PC-9 (cell line): ENCODE results near the gene COL23A1. TPM values are rescaled to one million over a fixed set of nuclear protein-coding genes. Genes with fewer than 3 reads are reported as not detected.
"Not testable (repeated sequence)": the region's sequence is repeated elsewhere in the genome, so short reads cannot be mapped to it uniquely, and the experiment has no call there.

Experiments
- BruUV-seq: library from RNA; stranded (reverse); fragments of 400-500 nt; replicated peaks from 2 replicates; lab custom pipeline; 2021; lab: Mats Ljungman, UMichigan
- CTCF ChIA-PET: fragments of 300-600 bp; sonication (Branson Sonifier 250); formaldehyde crosslinking; loops from one replicate; lab custom pipeline; 2022; ENCODE audit warnings: antibody characterized with exemption; lab: Charles Lee
- POLR2A ChIA-PET: fragments of 300-600 bp; sonication (Branson Sonifier 250); formaldehyde crosslinking; loops from one replicate; lab custom pipeline; 2022; ENCODE audit warnings: antibody characterized with exemption; ENCODE audit not compliant: unreplicated experiment; lab: Charles Lee
- DNase-seq, 2 experiments: peaks; one replicate each; pipeline versions ENCODE4 v3.0.0 to v3.0.0-alpha.2; 2015 to 2022; ENCODE audit warnings: mixed read lengths in 1 of 2
- H2AFZ ChIP-seq: fragments of 200-600 bp; sonication (generic); 2 replicates; pipeline ENCODE4 v1.8.1; 2017; ENCODE audit warnings: antibody characterized with exemption
- H3F3A ChIP-seq: fragments of 200-600 bp; sonication (generic); 2 replicates; pipeline ENCODE4 v1.8.1; 2017; ENCODE audit warnings: antibody characterized with exemption, mild to moderate bottlenecking, low read depth; ENCODE audit not compliant: insufficient read depth
- H3K27ac ChIP-seq: fragments of 200-600 bp; sonication (generic); 2 replicates; pipeline ENCODE4 v1.6.1; 2016; ENCODE audit warnings: mixed run types
- H3K27me3 ChIP-seq: fragments of 200-600 bp; sonication (generic); 2 replicates; pipeline ENCODE4 v1.6.1; 2016; ENCODE audit warnings: low read depth, mixed run types; ENCODE audit not compliant: insufficient read depth
- H3K36me3 ChIP-seq: fragments of 200-600 bp; sonication (generic); 2 replicates; pipeline ENCODE4 v1.6.1; 2016; ENCODE audit warnings: low read depth, mixed run types
- H3K4me1 ChIP-seq: fragments of 200-600 bp; sonication (generic); replicated peaks from 2 replicates; pipeline ENCODE4 v1.6.1; 2016; ENCODE audit warnings: mixed run types; ENCODE audit not compliant: insufficient read depth
- H3K4me2 ChIP-seq: fragments of 200-600 bp; sonication (generic); 2 replicates; pipeline ENCODE4 v1.6.1; 2017; ENCODE audit warnings: mixed run types
- H3K4me3 ChIP-seq: fragments of 200-600 bp; sonication (generic); 2 replicates; pipeline ENCODE4 v1.6.1; 2016; ENCODE audit warnings: mixed run types
- H3K79me2 ChIP-seq: fragments of 200-600 bp; sonication (generic); 2 replicates; pipeline ENCODE4 v1.6.1; 2017; ENCODE audit warnings: low read depth, mixed run types
- H3K9me2 ChIP-seq: fragments of 200-600 bp; sonication (generic); 2 replicates; pipeline ENCODE4 v1.8.1; 2017; ENCODE audit warnings: mild to moderate bottlenecking; ENCODE audit not compliant: insufficient read depth
- H3K9me3 ChIP-seq: fragments of 200-600 bp; sonication (generic); 2 replicates; pipeline ENCODE4 v1.8.1; 2016; ENCODE audit warnings: low read depth; ENCODE audit not compliant: insufficient read depth
- H4K20me1 ChIP-seq: fragments of 200-600 bp; sonication (generic); 2 replicates; pipeline ENCODE4 v1.8.1; 2017; ENCODE audit not compliant: insufficient read depth
- CTCF ChIP-seq: fragments of 200-600 bp; sonication (generic); conservative IDR thresholded peaks from 2 replicates; pipeline ENCODE4 v1.6.1; 2017; ENCODE audit warnings: mixed run types, antibody characterized with exemption, mild to moderate bottlenecking, moderate library complexity
- EZH2 ChIP-seq: fragments of 200-600 bp; sonication (generic); IDR thresholded peaks from 2 replicates; pipeline ENCODE4 v1.8.0; 2017; ENCODE audit warnings: antibody characterized with exemption, low read depth
- intact Hi-C: fragments of 100-400 bp; cut with micrococcal nuclease; formaldehyde crosslinking; loops from one replicate; pipeline ENCODE4 v1.10.0; 2022; ENCODE audit not compliant: unreplicated experiment
- total RNA-seq: library from RNA; stranded (reverse); gene quantifications from 2 replicates; pipeline ENCODE4 v1.2.3, GENCODE V29; 2021

The COL23A1 gene
- total RNA-seq, 1 experiment from 2014 or later: not detected

GRCh38 chr5:178372142-178372571, 218.0 kb downstream of the COL23A1 start:
- Histone ChIP-seq H3K9me3 (no peaks in the 10 kb centered on the region), H3F3A (no peaks in the 10 kb centered on the region), H3K79me2 (no peaks in the 10 kb centered on the region), H2AFZ (no peak overlapping the region), H3K9me2 (no peaks in the 10 kb centered on the region), H3K27me3 (peaks cover 98% of the 10 kb centered on the region), H3K4me2 (no peak overlapping the region), H3K27ac (no peak overlapping the region), H4K20me1 (no peaks in the 10 kb centered on the region), H3K36me3 (no peaks in the 10 kb centered on the region), H3K4me3 (no peak overlapping the region), H3K4me1 (no peaks in the 10 kb centered on the region)
- no peak for DNase-seq
- BruUV-seq: no TSS peak
- TF ChIP-seq EZH2: no peak
- no peak for TF ChIP-seq CTCF
- intact Hi-C loops: no loop called here
- POLR2A ChIA-PET: no interaction called here
- CTCF ChIA-PET: no interaction called here

DNA sequence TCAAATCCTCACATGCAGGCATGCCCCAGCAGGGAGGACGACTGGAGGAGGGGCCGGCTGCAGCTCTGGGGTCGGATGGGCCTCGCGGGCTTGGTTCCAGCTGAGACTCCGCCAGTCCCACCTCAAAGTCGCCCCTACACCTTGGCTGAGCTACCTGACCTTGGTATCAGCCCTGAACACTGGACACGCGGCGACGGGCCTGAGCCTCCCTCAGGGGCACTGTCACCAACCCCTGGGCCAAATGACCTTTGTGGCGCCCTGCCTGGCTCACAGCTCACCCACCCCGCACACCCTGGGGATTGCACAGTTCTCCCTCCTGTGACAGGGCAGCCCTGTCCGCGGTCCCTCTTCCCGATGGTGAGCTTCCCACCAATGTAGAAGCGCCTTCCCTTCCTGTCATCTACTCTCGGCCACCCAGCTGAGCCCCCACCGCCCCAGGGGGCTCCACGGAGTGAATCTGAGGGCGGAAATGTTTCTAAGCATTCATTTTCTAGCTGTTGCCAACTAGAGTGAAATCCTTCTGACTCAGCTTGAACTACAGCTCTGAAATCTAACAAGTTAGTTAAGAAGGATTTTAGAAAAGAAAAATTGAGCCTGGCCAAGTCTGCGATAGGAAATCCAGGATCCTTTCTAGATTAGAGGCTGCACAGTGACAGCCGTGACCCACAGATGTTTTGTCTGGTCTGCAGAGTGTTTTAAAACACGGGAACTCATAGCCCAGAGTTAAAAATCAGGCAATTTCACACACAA, 218.7 kb downstream of the COL23A1 start:
- CTCF ChIA-PET: no interaction called here

DNA sequence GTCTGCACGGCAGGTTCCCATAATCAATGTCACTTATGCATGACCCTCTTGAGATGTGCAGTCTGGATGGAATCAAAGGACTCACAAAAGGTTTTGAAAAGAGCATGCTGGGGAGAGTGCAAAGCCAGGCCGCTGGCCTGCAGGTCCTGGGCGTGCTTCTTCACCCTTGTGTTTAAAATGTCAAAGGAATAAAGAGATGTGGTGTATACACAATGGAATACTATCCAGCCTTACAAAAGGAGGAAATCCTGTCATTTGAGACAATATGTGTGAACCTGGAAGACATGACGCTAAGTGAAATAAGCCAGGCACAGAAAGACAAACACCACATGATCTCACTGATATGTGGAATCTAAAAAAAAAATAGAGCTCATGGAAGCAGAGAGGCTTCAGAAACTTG, 220.1 kb downstream of the COL23A1 start:
- ChIA-PET CTCF (no interaction called here), POLR2A (no interaction called here)
- no TSS peak for BruUV-seq
- Histone ChIP-seq H2AFZ (no peak overlapping the region), H3K9me3 (no peaks in the 10 kb centered on the region), H3F3A (no peaks in the 10 kb centered on the region), H3K4me3 (no peak overlapping the region), H3K36me3 (no peaks in the 10 kb centered on the region), H3K27ac (no peak overlapping the region), H3K4me2 (no peak overlapping the region), H3K4me1 (no peaks in the 10 kb centered on the region), H4K20me1 (no peaks in the 10 kb centered on the region), H3K79me2 (no peaks in the 10 kb centered on the region), H3K27me3 (peaks cover 98% of the 10 kb centered on the region), H3K9me2 (no peaks in the 10 kb centered on the region)
- no peak for TF ChIP-seq EZH2
- TF ChIP-seq CTCF: no peak
- intact Hi-C loops: no loop called here
- DNase-seq: no peak

More for the DNA sequence above, 218.7 kb downstream of the COL23A1 start:
- no peak overlapping the region for H3K4me2 ChIP-seq
- H3K79me2 ChIP-seq: no peaks in the 10 kb centered on the region
- no peak overlapping the region for H2AFZ ChIP-seq
- no peaks in the 10 kb centered on the region for H3K4me1 ChIP-seq
- no peaks in the 10 kb centered on the region for H3K9me2 ChIP-seq
- no peak overlapping the region for H3K27ac ChIP-seq
- no peaks in the 10 kb centered on the region for H3K9me3 ChIP-seq
- H3K36me3 ChIP-seq: no peaks in the 10 kb centered on the region
- no TSS peak for BruUV-seq
- H3K27me3 ChIP-seq: peaks cover 98% of the 10 kb centered on the region
- H3K4me3 ChIP-seq: no peak overlapping the region
- H3F3A ChIP-seq: no peaks in the 10 kb centered on the region
- no peak for DNase-seq
- intact Hi-C loops: no loop called here
- H4K20me1 ChIP-seq: no peaks in the 10 kb centered on the region
- POLR2A ChIA-PET: no interaction called here
- no peak for TF ChIP-seq CTCF

- H4K20me1 ChIP-seq, H3F3A ChIP-seq, H3K9me3 ChIP-seq, H3K4me3 ChIP-seq, H3K27ac ChIP-seq, CTCF ChIA-PET, POLR2A ChIA-PET, H3K36me3 ChIP-seq, DNase-seq, intact Hi-C loops, H3K4me1 ChIP-seq, H3K79me2 ChIP-seq, H2AFZ ChIP-seq, H3K4me2 ChIP-seq, H3K9me2 ChIP-seq, BruUV-seq: not testable (repeated sequence)
- peaks cover 98% of the 10 kb centered on the region for H3K27me3 ChIP-seq
Measured at GRCh38 chr5:178369469-178369868, 220.7 kb downstream of the COL23A1 start.
